T-helper 2 cell (primary cell): Measurements from ENCODE around the gene HOXB5.

Experiments used
- DNase-seq, 5 experiments: peaks; one replicate each; pipeline versions ENCODE4 v3.0.0 to v3.0.0-alpha.2; 2012 to 2022

The HOXB5 gene

GRCh38 chr17:48546924-48547807 is 46.4 kb downstream of the HOXB5 start:
- DNase-seq, result peak in 1 of 5 experiments; percentile 38

DNA sequence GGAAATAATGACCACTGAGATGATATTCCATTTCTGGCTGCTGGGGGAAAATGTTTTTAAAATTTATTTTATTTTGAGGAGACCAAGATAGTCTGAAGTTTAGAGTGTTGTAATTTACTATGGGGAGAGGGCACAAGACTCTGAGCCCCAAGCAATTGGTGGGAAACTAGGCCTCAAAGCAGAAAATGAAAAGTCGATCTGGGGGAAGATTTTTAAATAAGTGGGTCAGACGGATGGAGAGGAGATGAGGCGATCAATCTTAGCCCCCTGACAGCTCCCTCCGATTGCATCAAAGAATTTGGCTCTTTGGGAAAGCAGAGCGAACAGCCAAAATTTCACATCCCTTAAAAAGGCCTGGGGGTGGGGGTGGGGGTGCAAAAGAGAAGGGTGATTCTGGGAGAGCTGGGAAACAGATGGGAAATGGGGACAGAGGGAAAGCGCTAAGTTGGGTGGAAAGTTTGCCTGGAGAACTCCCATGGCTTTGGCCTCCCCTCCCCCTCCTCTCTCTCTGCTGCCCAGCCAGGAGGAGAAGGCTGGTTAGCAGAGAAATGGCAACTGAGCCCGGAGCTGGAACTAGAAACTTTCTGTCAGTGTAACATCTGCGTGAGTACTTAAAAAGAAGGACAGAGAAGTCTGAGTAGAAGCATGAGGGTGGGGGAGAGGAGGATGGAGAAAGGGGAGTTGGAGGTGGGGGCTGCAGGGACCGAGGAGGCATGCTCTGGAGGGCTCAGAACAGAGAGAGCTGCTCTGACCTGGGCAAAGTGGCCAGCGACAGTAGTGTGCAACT is 47.2 kb downstream of the HOXB5 start:
- DNase-seq, result no peak

- DNase-seq, result no peak
Measured at GRCh38 chr17:48545539-48545938, 48.0 kb downstream of the HOXB5 start.

DNA sequence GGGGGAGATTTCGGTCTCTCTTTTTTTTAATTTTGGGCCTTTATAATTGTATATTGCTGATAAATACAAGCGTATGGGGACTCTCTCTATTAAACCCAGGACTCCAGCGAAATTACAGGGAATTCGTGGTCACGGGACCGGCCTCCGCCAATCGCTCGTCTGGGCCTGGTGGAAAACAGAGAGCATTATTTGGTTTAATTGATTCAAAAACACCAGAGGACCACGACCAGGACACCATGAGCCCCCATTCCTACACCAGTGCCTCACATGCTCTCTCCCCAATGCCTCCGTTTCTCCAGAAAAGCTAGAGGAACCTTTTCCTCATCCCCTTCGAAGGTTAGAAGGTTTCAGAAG is 48.6 kb downstream of the HOXB5 start, which contains the start of gene HOXB2:
HOXB2 (minus strand) TSS at position 88 of the 354 bp plus-strand sequence. CDS start 198 bp downstream, outside the sequence.
- DNase-seq, result no peak

GRCh38 chr17:48544349-48545021 is 49.1 kb downstream of the HOXB5 start:
- peak in 3 of 5 experiments; percentile 16 to 26 (median 19) for DNase-seq

DNA sequence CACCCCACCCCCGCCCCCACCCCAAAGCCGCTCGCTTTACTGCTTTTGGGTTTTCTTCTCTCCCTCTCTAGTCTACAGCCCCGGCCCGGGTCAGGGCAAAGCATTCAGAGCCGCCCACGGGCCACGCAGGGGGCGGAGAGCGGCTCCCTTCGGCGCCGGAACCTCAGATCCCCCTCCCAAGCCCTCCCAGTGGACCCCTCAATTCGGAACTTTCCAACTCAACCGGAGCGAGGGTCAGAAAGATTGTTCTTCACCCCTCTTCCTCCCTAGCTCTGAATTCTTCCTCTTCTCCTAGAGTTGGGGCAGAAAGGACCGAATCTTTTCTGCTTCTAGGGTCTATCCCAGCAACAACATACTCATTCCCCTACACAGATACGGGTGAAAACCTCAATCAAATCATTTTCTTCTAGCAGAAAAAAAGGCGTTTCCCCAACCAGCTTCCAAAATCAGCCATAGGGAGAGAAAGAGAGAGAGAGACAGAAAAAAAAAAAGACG is 49.7 kb downstream of the HOXB5 start:
- peak in 1 of 5 experiments; percentile 13 for DNase-seq

- DNase-seq, result peak in 4 of 5 experiments; percentile 22 to 63 (median 41)
Measured at GRCh38 chr17:48543107-48543853, 50.3 kb downstream of the HOXB5 start.

GRCh38 chr17:48542698-48543106 is 50.9 kb downstream of the HOXB5 start:
- DNase-seq, result no peak

GRCh38 chr17:48542114-48542656 is 51.4 kb downstream of the HOXB5 start:
- peak in 2 of 5 experiments; percentile 4 to 33 for DNase-seq

GRCh38 chr17:48541577-48542113 is 51.9 kb downstream of the HOXB5 start:
- peak in 3 of 5 experiments; percentile 26 to 51 (median 29) for DNase-seq
